ENCODE measurements around the gene SRRM2. TPM values are rescaled to one million over a fixed set of nuclear protein-coding genes. Genes with fewer than 3 reads are reported as not detected.
A peak's percentile ranks its signal among the peaks of the same experiment; 100 is the strongest.

SRRM2 gene
- total RNA-seq, 6 donors from 2014 or later = 317 to 3,815 (median 582) TPM

GRCh38 chr16:2724816-2725348, 27.6 kb upstream of the SRRM2 start:
- no peaks in the 10 kb centered on the region for H3K36me3 ChIP-seq
- no peaks in the 10 kb centered on the region for H3K27me3 ChIP-seq
- H3K9me3 ChIP-seq = no peaks in the 10 kb centered on the region
- peak in 1 of 2 donors; percentile 72 for DNase-seq
- TF ChIP-seq, protein P1, sequence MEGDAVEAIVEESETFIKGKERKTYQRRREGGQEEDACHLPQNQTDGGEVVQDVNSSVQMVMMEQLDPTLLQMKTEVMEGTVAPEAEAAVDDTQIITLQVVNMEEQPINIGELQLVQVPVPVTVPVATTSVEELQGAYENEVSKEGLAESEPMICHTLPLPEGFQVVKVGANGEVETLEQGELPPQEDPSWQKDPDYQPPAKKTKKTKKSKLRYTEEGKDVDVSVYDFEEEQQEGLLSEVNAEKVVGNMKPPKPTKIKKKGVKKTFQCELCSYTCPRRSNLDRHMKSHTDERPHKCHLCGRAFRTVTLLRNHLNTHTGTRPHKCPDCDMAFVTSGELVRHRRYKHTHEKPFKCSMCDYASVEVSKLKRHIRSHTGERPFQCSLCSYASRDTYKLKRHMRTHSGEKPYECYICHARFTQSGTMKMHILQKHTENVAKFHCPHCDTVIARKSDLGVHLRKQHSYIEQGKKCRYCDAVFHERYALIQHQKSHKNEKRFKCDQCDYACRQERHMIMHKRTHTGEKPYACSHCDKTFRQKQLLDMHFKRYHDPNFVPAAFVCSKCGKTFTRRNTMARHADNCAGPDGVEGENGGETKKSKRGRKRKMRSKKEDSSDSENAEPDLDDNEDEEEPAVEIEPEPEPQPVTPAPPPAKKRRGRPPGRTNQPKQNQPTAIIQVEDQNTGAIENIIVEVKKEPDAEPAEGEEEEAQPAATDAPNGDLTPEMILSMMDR (IDR thresholded peaks at IDR 0.05) = no peak
- TF ChIP-seq EP300 (IDR thresholded peaks at IDR 0.05) = no peak
- no peak for TF ChIP-seq POLR2AphosphoS5 (IDR thresholded peaks at IDR 0.05)
- no peak for TF ChIP-seq POLR2A (IDR thresholded peaks at IDR 0.05)
- no peak for ATAC-seq (ENCODE audit: low FRiP score in 2 of 2)
- H3K27ac ChIP-seq = no peak overlapping the region
- H3K4me1 ChIP-seq = peaks cover 3 to 18% (median 14%) of the 10 kb centered on the region in 4 donors
- 68 to 69% methylated on average over 13 to 16 of the region's 16 CpGs for WGBS, 2 donors
- no peak overlapping the region for H3K4me3 ChIP-seq

DNA sequence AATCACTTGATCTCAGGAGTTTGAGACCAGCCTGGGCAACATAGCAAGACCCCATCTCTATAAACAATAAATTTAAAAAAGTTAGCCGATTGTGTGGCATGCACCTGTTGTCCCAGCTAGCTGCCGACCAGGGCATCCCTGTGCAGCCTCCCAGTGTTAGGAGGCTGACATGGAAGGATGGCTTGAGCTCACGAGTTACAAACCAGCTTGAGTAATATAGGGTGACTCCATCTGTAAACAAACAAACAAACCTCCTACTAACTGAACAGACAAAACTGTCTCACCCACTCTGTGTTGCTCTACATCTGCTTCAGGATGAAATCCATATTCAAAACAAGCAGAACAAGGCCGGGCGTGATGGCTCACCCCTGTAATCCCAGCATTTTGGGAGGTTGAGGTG, 25.5 kb upstream of the SRRM2 start:
- Histone ChIP-seq H3K27me3 (no peaks in the 10 kb centered on the region), H3K4me3 (no peak overlapping the region), H3K36me3 (no peaks in the 10 kb centered on the region), H3K4me1 (peaks cover 0 to 2% (median under 1%) of the 10 kb centered on the region in 4 donors), H3K27ac (no peak overlapping the region), H3K9me3 (no peaks in the 10 kb centered on the region)
- no peak for ATAC-seq (ENCODE audit: low FRiP score in 2 of 2)
- TF ChIP-seq, protein P1 (IDR thresholded peaks at IDR 0.05) = no peak
- TF ChIP-seq EP300 (IDR thresholded peaks at IDR 0.05) (no peak), POLR2AphosphoS5 (IDR thresholded peaks at IDR 0.05) (no peak)
- WGBS, 2 donors = 77 to 83% methylated on average over 5 of the region's 5 CpGs
- DNase-seq = no peak

- TF ChIP-seq POLR2A (IDR thresholded peaks at IDR 0.05) = no peak
- no peak for TF ChIP-seq POLR2AphosphoS5 (IDR thresholded peaks at IDR 0.05)
- TF ChIP-seq, protein P1 (IDR thresholded peaks at IDR 0.05) = no peak
- no peak for TF ChIP-seq EP300 (IDR thresholded peaks at IDR 0.05)
- DNase-seq (no peak), ATAC-seq (ENCODE audit: low FRiP score in 2 of 2) (no peak)
- no peaks in the 10 kb centered on the region for H3K27me3 ChIP-seq
- no peaks in the 10 kb centered on the region for H3K36me3 ChIP-seq
- no peaks in the 10 kb centered on the region for H3K4me1 ChIP-seq
- H3K4me3 ChIP-seq = no peak overlapping the region
- 83 to 86% methylated on average over 7 of the region's 7 CpGs for WGBS, 2 donors
- H3K9me3 ChIP-seq = no peaks in the 10 kb centered on the region
- no peak overlapping the region for H3K27ac ChIP-seq
Measured at GRCh38 chr16:2728034-2728433, 24.4 kb upstream of the SRRM2 start.

DNA sequence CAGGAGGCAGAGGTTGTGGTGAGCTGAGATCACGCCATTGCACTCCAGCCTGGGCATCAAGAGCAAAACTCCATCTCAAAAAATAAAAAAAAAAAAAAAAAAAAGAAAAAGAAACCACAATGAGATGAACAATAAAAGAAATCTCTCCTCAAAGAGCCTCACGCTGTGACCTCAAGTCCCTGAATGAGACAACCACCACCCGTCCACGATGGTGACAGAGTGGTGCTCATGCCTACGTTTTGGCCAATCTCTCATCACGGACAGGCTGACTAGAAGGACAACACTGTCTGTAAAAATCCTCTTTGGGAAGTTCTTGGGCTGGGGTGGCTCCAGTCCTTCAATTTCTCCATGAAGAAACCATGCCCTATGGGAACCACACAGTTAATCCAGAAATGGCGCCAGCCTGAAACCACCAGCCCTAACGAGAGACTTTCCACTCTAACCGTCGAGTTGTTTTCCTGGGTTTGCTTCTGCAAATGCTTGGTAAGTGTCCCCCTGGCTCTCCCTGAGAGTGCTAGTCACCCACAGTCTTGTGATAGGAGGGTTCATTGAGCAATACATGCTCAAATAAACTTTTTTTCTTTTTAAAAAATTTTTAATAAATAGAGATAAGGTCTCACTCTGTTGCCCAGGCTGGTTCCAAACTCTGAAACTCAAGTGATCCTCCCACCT, 17.5 kb upstream of the SRRM2 start:
- no peaks in the 10 kb centered on the region for H3K4me1 ChIP-seq
- no peak for ATAC-seq (ENCODE audit: low FRiP score in 2 of 2)
- WGBS, 2 donors = 56 to 70% methylated on average over 10 of the region's 10 CpGs
- peak overlapping the region in 1 of 4 donors; percentile 21 for H3K27ac ChIP-seq
- no peaks in the 10 kb centered on the region for H3K36me3 ChIP-seq
- no peaks in the 10 kb centered on the region for H3K27me3 ChIP-seq
- H3K9me3 ChIP-seq = no peaks in the 10 kb centered on the region
- DNase-seq = no peak
- H3K4me3 ChIP-seq = no peak overlapping the region
- TF ChIP-seq POLR2A (IDR thresholded peaks at IDR 0.05) = no peak
- TF ChIP-seq POLR2AphosphoS5 (IDR thresholded peaks at IDR 0.05) = no peak

DNA sequence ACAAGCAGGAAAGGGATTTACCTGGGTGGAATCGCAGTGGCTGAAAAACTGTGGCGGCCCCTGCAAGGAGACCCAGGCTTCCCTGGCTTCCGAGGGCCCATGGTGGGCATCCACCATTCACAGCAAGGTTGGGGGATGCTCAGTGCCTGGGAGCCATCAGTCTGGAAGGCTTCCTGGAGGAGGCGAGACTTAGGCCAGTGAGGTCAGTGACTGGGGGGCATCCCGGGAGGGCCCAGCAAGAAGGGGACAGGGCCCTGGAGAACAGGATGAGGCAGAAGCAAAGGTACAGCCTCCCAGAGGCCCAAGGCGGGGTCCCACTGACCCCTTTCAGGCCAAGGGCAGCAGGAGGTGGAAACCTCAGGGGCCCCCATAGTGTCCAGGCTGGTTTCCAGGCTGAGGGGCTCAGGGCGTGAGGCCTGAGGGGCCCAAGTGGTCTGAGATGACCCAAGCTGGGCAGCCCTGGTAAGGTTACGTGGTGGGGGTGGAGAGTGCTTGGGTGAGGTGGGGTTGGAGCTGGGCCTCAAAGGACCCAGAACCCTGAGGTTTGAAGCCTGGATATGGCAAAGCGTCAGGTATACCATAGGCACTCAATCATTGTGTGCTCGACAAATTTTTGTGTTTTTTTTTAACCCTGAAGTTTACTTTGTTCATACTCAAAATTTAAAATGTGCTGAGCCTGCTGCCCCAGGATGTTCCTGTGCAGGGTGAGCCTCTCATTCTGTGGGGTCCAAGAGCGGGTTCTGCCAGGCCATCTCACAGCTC, 15.8 kb upstream of the SRRM2 start:
- TF ChIP-seq EP300 (IDR thresholded peaks at IDR 0.05) = no peak
- TF ChIP-seq, protein P1 (IDR thresholded peaks at IDR 0.05) = no peak
- no peak for TF ChIP-seq POLR2A (IDR thresholded peaks at IDR 0.05)
- no peak for TF ChIP-seq POLR2AphosphoS5 (IDR thresholded peaks at IDR 0.05)
- Histone ChIP-seq H3K36me3 (no peaks in the 10 kb centered on the region), H3K27me3 (no peaks in the 10 kb centered on the region), H3K9me3 (no peaks in the 10 kb centered on the region), H3K4me3 (no peak overlapping the region), H3K4me1 (no peaks in the 10 kb centered on the region), H3K27ac (no peak overlapping the region)
- DNase-seq (no peak), ATAC-seq (ENCODE audit: low FRiP score in 2 of 2) (no peak)
- WGBS, 2 donors = 92 to 93% methylated on average over 10 to 11 of the region's 11 CpGs
